Testis (tissue), 3 donors: ENCODE results near the gene FGGY. TPM values are rescaled to one million over a fixed set of nuclear protein-coding genes. Genes with fewer than 3 reads are reported as not detected.
A peak's percentile ranks its signal among the peaks of the same experiment; 100 is the strongest.
"Not testable (repeated sequence)": the region's sequence is repeated elsewhere in the genome, so short reads cannot be mapped to it uniquely, and the experiment has no call there.

ENCODE experiments used
- DNase-seq: peaks from one replicate; pipeline ENCODE4 v3.0.0-alpha.2; 2019
- H3K27ac ChIP-seq, 2 donors: fragments of 200-600 bp; sonication (generic); one replicate each; pipeline ENCODE4 v1.5.1; 2019
- H3K27me3 ChIP-seq: fragments of 200-600 bp; sonication (generic); one replicate; pipeline ENCODE4 v1.5.1; 2019
- H3K36me3 ChIP-seq: fragments of 200-600 bp; sonication (generic); one replicate; pipeline ENCODE4 v1.5.1; 2017; ENCODE audit warnings: low read depth; ENCODE audit errors: missing control alignments
- H3K4me1 ChIP-seq: fragments of 200-600 bp; sonication (generic); one replicate; pipeline ENCODE4 v1.5.1; 2019
- H3K4me3 ChIP-seq, 2 donors: fragments of 200-600 bp; sonication (generic); one replicate each; pipeline ENCODE4 v1.5.1; 2017 to 2019
- H3K9me3 ChIP-seq: fragments of 200-600 bp; sonication (generic); one replicate; pipeline ENCODE4 v1.5.1; 2017
- POLR2A ChIP-seq: fragments of 450-650 bp; IDR thresholded peaks from one replicate; pipeline ENCODE4 v1.6.1; 2017; ENCODE audit warnings: antibody characterized with exemption, mild to moderate bottlenecking, moderate library complexity
- WGBS, 2 donors: methylation state at CpG; one replicate each; pipeline ENCODE4 v1.1.5; 2018; 5-methylcytosine and 5-hydroxymethylcytosine counted together
- intact Hi-C: fragments of 100-400 bp; cut with DNase I; formaldehyde crosslinking; loops from one replicate; pipeline ENCODE4 v1.15.1; 2023; ENCODE audit warnings: low total_unique reads
- polyA plus RNA-seq: library from polyadenylated mRNA; stranded (reverse); fragments of 350-450 nt; fragmentation: Illumina TruSeq; extraction: RNeasy Lipid Tissue Mini Kit (QIAGEN cat#74804); gene quantifications from one replicate; pipeline ENCODE4 v1.2.3, GENCODE V29; 2014; ENCODE audit warnings: low read depth, low replicate concordance; ENCODE audit not compliant: insufficient read depth
- total RNA-seq, 2 donors: library from RNA; depleted of rRNA; stranded (reverse); fragments of >200 nt; gene quantifications; one replicate each; pipeline ENCODE4 v1.2.3, GENCODE V29; 2016
- TF ChIP-seq, protein P1 (sequence below), 3 experiments: fragments of 450-650 bp in 2 of 3; fragments of 200-600 bp in 1 of 3; sonication (generic) in 1 of 3; IDR thresholded peaks; one replicate each; pipeline ENCODE4 v1.5.1; 2016 to 2019; ENCODE audit warnings: antibody characterized with exemption in 3 of 3, mild to moderate bottlenecking in 2 of 3, moderate library complexity in 1 of 3

FGGY gene
- total and polyA plus RNA-seq, 3 donors from 2014 or later, result 14.6 to 32.8 (median 32.3) TPM

DNA sequence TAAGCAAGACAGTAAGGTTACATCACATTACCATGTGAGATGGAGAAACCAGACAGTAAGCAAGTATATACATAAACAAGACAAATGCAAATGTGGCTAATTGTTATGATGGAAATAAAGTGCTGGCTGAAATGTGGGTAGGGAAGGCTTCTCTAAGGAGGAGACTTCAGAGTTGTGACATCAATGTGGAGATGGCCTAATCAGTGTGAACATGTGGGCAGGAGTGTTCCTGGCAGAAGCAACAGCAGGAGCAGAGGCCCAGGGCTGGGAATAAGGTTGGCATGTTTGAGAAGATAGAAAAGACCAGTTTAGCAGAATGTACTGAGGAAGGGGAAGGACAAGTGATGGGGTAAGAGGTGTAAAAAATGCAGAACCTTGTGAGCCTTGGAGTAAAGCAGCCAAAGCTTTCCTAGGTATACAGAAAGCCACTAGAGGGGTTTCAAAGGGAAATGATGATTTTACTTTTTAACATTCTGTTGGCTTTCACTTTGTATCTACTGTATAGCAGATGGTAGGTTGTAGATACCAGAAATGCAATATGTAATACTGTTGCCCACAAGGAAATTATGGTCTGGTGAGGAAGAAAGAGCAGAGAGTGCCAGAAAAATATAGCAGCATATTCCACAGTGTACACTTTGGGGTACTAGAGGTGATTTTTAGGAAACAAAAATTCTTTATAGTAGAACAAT is 197.4 kb downstream of the FGGY start:
- Histone ChIP-seq H3K36me3 (no peaks in the 10 kb centered on the region), H3K27ac (no peak overlapping the region), H3K9me3 (no peaks in the 10 kb centered on the region), H3K27me3 (no peaks in the 10 kb centered on the region), H3K4me3 (no peak overlapping the region), H3K4me1 (peaks cover 6% of the 10 kb centered on the region)
- intact Hi-C loops, result no loop called here
- TF ChIP-seq POLR2A, result no peak
- TF ChIP-seq, protein P1, sequence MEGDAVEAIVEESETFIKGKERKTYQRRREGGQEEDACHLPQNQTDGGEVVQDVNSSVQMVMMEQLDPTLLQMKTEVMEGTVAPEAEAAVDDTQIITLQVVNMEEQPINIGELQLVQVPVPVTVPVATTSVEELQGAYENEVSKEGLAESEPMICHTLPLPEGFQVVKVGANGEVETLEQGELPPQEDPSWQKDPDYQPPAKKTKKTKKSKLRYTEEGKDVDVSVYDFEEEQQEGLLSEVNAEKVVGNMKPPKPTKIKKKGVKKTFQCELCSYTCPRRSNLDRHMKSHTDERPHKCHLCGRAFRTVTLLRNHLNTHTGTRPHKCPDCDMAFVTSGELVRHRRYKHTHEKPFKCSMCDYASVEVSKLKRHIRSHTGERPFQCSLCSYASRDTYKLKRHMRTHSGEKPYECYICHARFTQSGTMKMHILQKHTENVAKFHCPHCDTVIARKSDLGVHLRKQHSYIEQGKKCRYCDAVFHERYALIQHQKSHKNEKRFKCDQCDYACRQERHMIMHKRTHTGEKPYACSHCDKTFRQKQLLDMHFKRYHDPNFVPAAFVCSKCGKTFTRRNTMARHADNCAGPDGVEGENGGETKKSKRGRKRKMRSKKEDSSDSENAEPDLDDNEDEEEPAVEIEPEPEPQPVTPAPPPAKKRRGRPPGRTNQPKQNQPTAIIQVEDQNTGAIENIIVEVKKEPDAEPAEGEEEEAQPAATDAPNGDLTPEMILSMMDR (IDR thresholded peaks at IDR 0.05), result no peak
- DNase-seq, result no peak

DNA sequence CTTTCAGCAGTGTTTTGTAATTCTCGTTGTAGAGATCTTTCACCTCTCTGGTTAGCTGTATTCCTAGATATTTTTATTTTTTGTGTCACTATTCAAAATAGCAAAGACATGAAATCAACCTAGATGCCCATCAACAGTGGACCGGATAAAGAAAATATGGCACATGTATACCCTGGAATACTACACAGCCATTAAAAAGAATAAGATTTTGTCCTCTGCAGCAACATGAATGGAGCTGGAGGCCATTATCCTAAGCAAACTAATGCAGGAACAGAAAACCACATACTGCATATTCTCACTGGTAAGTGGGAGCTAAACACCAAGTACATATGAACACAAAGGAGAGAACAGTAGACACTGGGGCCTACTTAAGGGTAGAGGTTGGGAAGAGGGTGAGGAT is 199.3 kb downstream of the FGGY start:
- 93 to 98% methylated on average over 2 of the region's 2 CpGs for WGBS, 2 donors
- H3K36me3 ChIP-seq, H3K9me3 ChIP-seq, H3K27me3 ChIP-seq, H3K4me3 ChIP-seq, intact Hi-C loops, H3K27ac ChIP-seq, DNase-seq: not testable (repeated sequence)
- peaks cover 12% of the 10 kb centered on the region for H3K4me1 ChIP-seq

DNA sequence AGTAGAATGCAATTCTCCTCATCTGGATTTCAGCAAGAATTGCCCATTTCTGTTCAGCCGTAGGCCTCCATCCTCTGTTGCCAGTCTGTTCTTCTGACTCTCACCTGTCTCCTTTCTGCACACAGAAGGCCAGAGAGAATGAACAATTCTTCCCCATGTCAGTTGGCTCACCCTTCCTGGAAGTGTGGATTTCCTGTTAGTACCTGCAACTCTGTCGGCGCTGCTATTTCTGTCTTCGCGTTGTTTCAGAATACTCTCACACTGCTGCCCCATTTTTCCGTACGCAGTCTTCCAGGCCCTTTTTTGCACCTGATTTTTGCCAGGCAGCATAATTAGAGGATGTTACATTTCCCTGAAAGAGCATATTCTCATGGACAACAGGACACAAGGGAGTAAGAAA is 200.7 kb downstream of the FGGY start:
- Histone ChIP-seq H3K9me3 (no peaks in the 10 kb centered on the region), H3K4me3 (no peak overlapping the region), H3K4me1 (peaks cover 12% of the 10 kb centered on the region), H3K27me3 (no peaks in the 10 kb centered on the region), H3K27ac (no peak overlapping the region), H3K36me3 (no peaks in the 10 kb centered on the region)
- TF ChIP-seq POLR2A, result no peak
- TF ChIP-seq, protein P1 (IDR thresholded peaks at IDR 0.05), result no peak
- intact Hi-C loops, result no loop called here
- WGBS, 2 donors, result 88 to 90% methylated on average over 7 of the region's 7 CpGs
- no peak for DNase-seq

DNA sequence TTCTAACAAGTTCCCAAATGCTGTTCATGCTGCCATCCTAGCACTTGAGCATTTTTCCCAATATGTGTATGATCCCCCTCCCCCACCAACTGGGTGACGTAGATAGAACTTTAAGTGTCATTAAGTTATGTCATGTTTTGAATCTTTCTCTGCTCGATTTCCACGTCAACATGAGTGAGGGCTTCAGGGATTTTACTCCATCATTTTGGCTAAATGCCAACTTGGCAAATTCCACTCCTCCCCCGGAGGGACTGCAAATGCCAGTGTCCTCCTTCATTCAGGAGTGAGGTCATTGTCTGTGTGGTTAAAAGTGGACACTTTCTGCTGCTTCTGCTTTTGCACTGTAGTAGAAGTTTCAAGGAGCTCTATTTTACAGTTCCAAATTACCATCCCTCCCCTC is 201.7 kb downstream of the FGGY start:
- Histone ChIP-seq H3K36me3 (no peaks in the 10 kb centered on the region), H3K9me3 (no peaks in the 10 kb centered on the region), H3K4me3 (no peak overlapping the region), H3K27ac (peak overlapping the region in 1 of 2 donors; percentile 36), H3K27me3 (no peaks in the 10 kb centered on the region), H3K4me1 (peaks cover 12% of the 10 kb centered on the region)
- TF ChIP-seq, protein P1 (IDR thresholded peaks at IDR 0.05), result no peak
- TF ChIP-seq POLR2A, result no peak
- peak; percentile 51 for DNase-seq
- 35 to 36% methylated on average over 4 of the region's 4 CpGs for WGBS, 2 donors
- intact Hi-C loops, result no loop called here

DNA sequence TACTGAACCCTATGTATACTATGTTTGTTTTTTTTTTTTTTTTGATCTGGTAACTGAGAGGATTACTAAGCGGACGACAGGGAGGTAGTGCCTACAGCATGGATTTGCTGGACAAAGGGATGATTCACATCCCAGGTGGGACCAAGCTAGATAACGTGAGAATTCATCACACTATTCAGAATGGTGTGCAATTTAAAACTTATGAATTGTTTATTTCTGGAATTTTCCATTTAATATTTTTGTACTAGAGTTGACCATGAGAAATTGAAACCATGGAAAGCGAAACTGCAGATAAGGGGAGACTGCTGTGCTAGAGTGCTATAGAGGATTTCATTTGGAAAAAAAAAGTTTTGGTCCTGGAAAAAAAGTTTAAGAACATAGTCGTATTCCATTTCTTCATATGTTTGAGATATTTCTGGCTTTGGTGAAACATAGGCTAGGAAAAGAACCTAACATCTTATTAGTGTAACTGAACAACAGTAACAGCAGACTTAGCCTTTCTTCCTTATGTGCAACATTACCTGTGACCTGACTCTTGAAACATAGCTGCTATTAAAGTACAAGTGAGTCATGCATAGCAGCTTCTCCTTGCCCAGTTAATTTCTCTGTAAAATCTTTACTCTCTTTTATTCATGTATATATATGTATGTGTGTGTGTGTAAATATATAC is 202.5 kb downstream of the FGGY start:
- DNase-seq, result no peak
- Histone ChIP-seq H3K9me3 (no peaks in the 10 kb centered on the region), H3K4me3 (peak overlapping the region; percentile 1 to 4), H3K27ac (peak overlapping the region in 1 of 2 donors; percentile 36), H3K27me3 (no peaks in the 10 kb centered on the region), H3K4me1 (peaks cover 12% of the 10 kb centered on the region), H3K36me3 (no peaks in the 10 kb centered on the region)
- TF ChIP-seq POLR2A, result no peak
- TF ChIP-seq, protein P1 (IDR thresholded peaks at IDR 0.05), result no peak
- 40 to 48% methylated on average over 5 of the region's 5 CpGs for WGBS, 2 donors
- intact Hi-C loops, result no loop called here
